HG03103 (cell line): ENCODE measurements around the gene ARMH2.
"Not testable (repeated sequence)": the region's sequence is repeated elsewhere in the genome, so short reads cannot be mapped to it uniquely, and the experiment has no call there.

ENCODE experiments used
- ATAC-seq: cut with Tn5 transposase; IDR thresholded peaks from one replicate; pipeline ENCODE4 v1.9.1; 2021; ENCODE audit warnings: low read depth; ENCODE audit not compliant: unreplicated experiment

ARMH2 gene

GRCh38 chr6:24766680-24767462 lies 31.8 kb downstream of the ARMH2 start:
- ATAC-seq, result no peak

- ATAC-seq, result not testable (repeated sequence)
These were observed 32.7 kb downstream of the ARMH2 start for GRCh38 chr6:24765968-24766367.

- not testable (repeated sequence) for ATAC-seq
These were observed 33.6 kb downstream of the ARMH2 start for GRCh38 chr6:24764833-24765828.

- no peak for ATAC-seq
These were observed 35.1 kb downstream of the ARMH2 start for GRCh38 chr6:24763578-24763977.

- no peak for ATAC-seq
These were observed 36.9 kb downstream of the ARMH2 start for GRCh38 chr6:24761851-24762250.

GRCh38 chr6:24761193-24761835 lies 37.4 kb downstream of the ARMH2 start:
- no peak for ATAC-seq

- no peak for ATAC-seq
These were observed 38.5 kb downstream of the ARMH2 start for GRCh38 chr6:24760210-24760609.

GRCh38 chr6:24759718-24760117 lies 39.0 kb downstream of the ARMH2 start:
- ATAC-seq, result no peak

- ATAC-seq, result no peak
These were observed 41.1 kb downstream of the ARMH2 start for GRCh38 chr6:24757611-24758010.

GRCh38 chr6:24755279-24755678 lies 43.4 kb downstream of the ARMH2 start:
- no peak for ATAC-seq

GRCh38 chr6:24754378-24754777 lies 44.3 kb downstream of the ARMH2 start:
- not testable (repeated sequence) for ATAC-seq

- no peak for ATAC-seq
These were observed 45.2 kb downstream of the ARMH2 start for GRCh38 chr6:24753545-24753944.

- no peak for ATAC-seq
These were observed 45.7 kb downstream of the ARMH2 start for GRCh38 chr6:24752917-24753492.

- ATAC-seq, result no peak
These were observed 46.2 kb downstream of the ARMH2 start for GRCh38 chr6:24752503-24752902.

GRCh38 chr6:24750878-24751277 lies 47.8 kb downstream of the ARMH2 start:
- ATAC-seq, result not testable (repeated sequence)

- ATAC-seq, result no peak
These were observed 49.4 kb downstream of the ARMH2 start for GRCh38 chr6:24749297-24749696.
